Ureter (tissue), 1 donor: ENCODE data around the gene SNX19. TPM values are rescaled to one million over a fixed set of nuclear protein-coding genes. Genes with fewer than 3 reads are reported as not detected.
"Not testable (repeated sequence)": the region's sequence is repeated elsewhere in the genome, so short reads cannot be mapped to it uniquely, and the experiment has no call there.

Experiments
- DNase-seq: peaks from one replicate; pipeline ENCODE4 v3.0.0-alpha.2; 2020; ENCODE audit warnings: low spot score
- total RNA-seq: library from RNA; stranded (reverse); gene quantifications from one replicate; pipeline ENCODE4 v1.2.4, GENCODE V29; 2023
- donor health status: DM: yes; HTN: yes; CAD: no.

Gene SNX19
- total RNA-seq: 105 TPM

- peak; percentile 92 for DNase-seq
These were observed at the start of gene SNX19 for GRCh38 chr11:130916238-130916855. TSS of gene SNX19 (minus strand) at chr11:130916479. CDS start at chr11:130915939, 540 bp downstream.

- DNase-seq: no peak
These were observed 47.9 kb upstream of the SNX19 start for GRCh38 chr11:130964058-130964792.

- DNase-seq: no peak
These were observed 31.6 kb upstream of the SNX19 start for GRCh38 chr11:130947889-130948288.

GRCh38 chr11:130947481-130947880 is 31.2 kb upstream of the SNX19 start:
- no peak for DNase-seq

GRCh38 chr11:130947058-130947457 is 30.8 kb upstream of the SNX19 start:
- DNase-seq: no peak

GRCh38 chr11:130945896-130946295 is 29.6 kb upstream of the SNX19 start:
- DNase-seq: no peak

- DNase-seq: no peak
These were observed 24.4 kb upstream of the SNX19 start for GRCh38 chr11:130940706-130941105.

- DNase-seq: no peak
These were observed 20.8 kb upstream of the SNX19 start for GRCh38 chr11:130937051-130937450.

- no peak for DNase-seq
These were observed 15.9 kb upstream of the SNX19 start for GRCh38 chr11:130932086-130932712.

- DNase-seq: no peak
These were observed 8.5 kb upstream of the SNX19 start for GRCh38 chr11:130924750-130925149.

GRCh38 chr11:130920612-130921011 is 4.3 kb upstream of the SNX19 start:
- not testable (repeated sequence) for DNase-seq

GRCh38 chr11:130918081-130918480 is 1.8 kb upstream of the SNX19 start:
- DNase-seq: no peak

- no peak for DNase-seq
These were observed 631 bp upstream of the SNX19 start for GRCh38 chr11:130916910-130917309.

GRCh38 chr11:130915603-130916237 is 559 bp downstream of the SNX19 start:
- no peak for DNase-seq

- no peak for DNase-seq
These were observed 3.0 kb downstream of the SNX19 start for GRCh38 chr11:130913268-130913667.

GRCh38 chr11:130912552-130912951 is 3.7 kb downstream of the SNX19 start:
- DNase-seq: no peak

- DNase-seq: no peak
These were observed 5.0 kb downstream of the SNX19 start for GRCh38 chr11:130911306-130911705.

- no peak for DNase-seq
These were observed 6.6 kb downstream of the SNX19 start for GRCh38 chr11:130909650-130910049.

GRCh38 chr11:130908770-130909625 is 7.3 kb downstream of the SNX19 start:
- DNase-seq: no peak

- DNase-seq: no peak
These were observed 8.2 kb downstream of the SNX19 start for GRCh38 chr11:130908061-130908460.

- DNase-seq: no peak
These were observed 9.1 kb downstream of the SNX19 start for GRCh38 chr11:130907229-130907628.

- no peak for DNase-seq
These were observed 9.7 kb downstream of the SNX19 start for GRCh38 chr11:130906616-130907015.
